HG03060 (cell line): ENCODE data around the gene TJP2.
"Not testable (repeated sequence)": the region's sequence is repeated elsewhere in the genome, so short reads cannot be mapped to it uniquely, and the experiment has no call there.

ENCODE experiments used
- ATAC-seq: cut with Tn5 transposase; IDR thresholded peaks from one replicate; pipeline ENCODE4 v1.9.1; 2021; ENCODE audit warnings: low read depth, moderate number of reproducible peaks; ENCODE audit not compliant: unreplicated experiment

The TJP2 gene

DNA sequence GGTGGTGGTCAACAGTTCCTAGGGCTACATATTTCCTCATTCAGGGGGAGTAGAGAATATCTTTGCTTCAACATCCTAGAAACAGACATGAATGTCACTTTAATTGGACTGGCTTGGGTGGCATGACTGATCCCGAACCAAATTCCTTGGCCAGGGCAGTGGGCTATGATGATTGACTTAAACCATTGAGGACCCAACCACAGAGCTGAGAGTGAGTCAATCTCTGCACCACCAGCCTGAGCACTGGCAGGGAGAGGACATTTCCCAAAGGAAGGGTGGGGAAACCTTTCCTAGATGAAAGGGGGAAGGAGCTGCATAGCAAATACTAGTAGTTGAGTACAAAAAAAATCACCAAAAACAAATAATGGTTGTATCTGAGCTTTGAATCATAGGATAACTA lies 98.1 kb downstream of the TJP2 start:
- ATAC-seq: no peak

DNA sequence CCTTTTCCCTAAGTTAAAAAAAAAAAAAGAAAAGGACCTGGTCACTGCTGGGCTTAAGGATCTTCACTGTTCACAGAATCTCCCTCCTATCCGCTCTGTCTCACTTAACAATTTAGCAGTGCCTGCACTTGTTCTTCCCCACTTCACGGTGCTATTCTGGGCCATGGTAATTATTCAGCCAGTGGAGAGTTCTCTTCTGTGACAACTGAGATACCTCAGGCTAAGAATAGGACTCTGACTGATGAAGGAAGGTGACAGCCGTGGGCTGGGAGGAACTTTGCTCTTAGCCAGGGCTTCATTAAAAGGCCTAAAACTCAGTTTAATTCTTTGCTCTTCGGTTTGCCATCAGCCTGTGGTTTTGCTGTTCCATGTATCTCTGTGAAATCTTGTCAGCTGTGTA lies 99.1 kb downstream of the TJP2 start:
- no peak for ATAC-seq

DNA sequence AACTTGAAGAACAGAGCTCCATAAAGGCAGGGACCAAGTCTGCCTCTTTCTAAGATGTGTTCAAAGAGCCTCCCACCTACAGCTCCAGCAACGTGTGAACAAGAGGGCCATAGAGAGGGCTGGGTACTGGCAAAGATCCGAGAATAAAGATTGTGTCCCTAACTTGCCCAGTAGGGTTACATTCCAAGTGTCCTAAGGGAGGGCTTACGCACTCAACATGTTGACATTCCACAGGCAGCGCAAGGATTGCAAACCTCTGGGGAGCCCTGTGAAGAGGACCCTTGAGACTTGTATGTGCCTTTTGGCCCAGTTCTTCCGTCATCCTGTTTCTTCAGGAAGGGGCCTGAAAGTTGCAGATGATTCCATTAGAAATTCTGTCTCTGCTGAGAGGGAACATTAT lies 102.7 kb downstream of the TJP2 start:
- no peak for ATAC-seq

DNA sequence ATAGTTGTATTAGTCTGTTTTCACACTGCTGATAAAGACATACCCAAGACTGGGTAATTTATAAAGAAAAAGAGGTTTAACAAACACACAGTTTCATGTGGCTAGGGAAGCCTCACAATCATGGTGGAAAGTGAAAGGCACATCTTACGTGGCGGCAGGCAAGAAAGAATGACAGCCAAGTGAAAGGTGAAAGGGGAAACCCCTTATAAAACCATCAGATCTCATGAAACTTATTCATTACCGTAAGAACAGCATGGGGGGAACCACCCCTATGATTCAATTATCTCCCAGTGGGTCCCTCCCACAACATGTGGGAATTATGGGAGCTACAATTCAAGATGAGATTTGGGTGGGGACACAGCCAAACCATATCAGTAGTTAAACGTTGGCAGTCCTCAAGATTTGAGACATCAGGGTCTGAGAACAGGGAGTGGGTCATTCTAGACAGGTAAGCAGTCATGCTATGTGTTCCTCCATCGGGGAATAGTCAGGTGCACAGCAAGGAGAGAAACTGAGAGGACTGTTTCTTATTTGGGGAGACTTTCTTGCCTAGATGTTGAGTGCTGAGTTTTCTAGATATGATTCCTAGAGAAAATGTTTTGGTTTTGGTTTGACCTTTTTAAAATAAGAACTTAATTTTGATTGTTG lies 105.1 kb downstream of the TJP2 start:
- no peak for ATAC-seq

DNA sequence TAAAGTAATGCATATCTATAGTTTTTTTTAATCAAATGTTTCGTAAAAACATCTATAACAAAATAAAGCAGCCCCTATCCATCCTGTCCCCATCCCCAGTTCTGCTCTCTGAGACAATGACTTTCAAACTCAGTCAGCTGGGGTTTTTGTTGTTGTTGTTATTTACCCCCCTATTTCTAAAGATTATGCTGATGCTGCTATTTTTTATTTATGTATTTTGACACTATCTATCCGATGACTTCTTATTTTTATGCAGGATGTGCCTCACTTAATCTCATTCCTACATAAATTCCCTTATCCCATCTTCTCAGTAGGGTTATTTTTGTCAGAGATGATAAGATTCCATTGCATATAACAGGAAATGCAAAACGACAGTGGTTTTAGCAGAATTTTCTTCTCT lies 105.7 kb downstream of the TJP2 start:
- ATAC-seq: no peak

DNA sequence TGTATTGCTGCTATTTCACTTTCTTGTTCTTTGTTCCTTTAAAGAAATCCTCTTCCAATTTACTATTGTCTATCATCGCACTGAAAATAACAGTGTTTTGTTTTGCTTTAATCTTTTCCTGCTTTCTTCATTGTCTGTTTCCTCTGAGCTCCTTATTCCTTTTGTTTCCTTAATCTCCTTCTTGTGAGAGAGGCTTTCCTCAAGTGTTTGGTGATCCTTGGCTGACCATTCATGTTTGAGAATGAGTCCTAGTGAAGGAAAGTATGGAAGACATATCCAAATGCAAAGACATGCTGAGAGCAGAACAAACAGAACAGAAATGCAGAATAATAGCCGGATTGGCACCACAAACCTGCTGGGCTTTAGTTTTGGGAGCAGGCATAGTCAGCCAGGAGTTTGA lies 108.9 kb downstream of the TJP2 start:
- no peak for ATAC-seq

DNA sequence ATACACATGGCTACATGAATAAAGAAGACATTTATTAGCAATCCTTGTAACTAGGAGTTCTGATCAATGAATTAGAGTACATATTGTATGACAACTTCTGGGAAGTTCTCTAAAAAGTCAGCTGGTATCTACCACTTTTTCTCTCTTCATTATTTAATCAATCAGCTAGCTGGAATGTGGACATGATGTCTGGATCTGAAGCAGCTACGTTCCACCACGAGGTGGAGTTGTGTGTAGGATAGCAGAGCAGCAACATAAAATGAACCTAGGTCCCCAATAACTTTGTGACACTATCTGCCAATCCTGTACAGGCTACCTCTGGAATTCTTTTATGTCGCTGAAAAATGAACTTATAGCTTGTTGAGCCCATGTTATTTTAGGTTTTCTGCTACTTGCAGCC lies 118.0 kb downstream of the TJP2 start:
- no peak for ATAC-seq

DNA sequence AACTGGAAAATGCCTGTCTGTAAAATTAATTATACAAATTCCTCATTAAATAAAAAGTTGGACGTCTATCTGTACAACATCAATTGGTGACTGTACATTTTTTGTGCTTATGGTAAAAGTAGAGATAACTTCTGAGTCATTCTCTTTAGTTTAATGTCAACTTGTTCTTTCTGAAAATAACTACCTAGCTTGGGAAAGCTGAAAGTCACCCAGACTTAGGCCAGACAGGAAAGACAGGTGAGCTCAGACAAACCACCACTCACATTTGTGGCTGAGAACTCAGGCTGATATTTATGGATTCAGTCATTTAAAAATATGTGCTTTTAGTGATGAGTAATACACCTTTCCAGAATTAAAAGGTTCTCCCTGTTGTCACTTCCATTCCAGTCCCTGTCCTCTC lies 119.1 kb downstream of the TJP2 start:
- ATAC-seq: no peak

DNA sequence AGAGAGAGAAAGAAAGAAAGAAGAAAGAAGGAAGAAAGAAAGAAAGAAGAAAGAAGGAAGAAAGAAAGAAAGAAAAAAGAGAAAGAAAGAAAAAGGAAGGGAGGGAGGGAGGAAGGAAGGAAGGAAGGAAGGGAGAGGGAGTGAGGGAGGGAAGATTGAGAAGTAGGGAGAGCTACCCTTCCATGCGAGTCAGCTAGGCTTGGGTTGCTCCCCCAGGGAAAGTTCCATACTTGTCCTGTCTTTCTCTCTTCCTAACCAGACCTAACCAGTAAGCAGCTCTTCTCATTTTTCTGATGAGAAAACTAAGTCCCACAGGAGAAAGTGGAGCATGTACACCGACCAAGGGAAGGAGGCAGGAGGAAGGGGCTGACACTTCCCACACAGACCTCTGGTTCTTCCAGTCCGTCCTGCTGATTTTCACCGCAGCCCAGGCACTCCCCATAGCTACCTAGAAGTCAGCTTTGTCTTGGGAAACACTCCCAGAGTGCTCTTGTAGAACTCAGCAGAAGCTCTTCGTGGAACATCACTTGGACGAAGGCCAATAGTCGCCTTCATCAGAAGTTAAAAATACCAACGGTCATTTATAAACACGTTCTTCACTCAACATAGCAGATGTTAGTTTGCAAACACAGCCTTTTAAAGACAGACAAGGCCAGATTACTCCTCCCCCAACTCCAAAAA lies 121.9 kb downstream of the TJP2 start:
- ATAC-seq: no peak

DNA sequence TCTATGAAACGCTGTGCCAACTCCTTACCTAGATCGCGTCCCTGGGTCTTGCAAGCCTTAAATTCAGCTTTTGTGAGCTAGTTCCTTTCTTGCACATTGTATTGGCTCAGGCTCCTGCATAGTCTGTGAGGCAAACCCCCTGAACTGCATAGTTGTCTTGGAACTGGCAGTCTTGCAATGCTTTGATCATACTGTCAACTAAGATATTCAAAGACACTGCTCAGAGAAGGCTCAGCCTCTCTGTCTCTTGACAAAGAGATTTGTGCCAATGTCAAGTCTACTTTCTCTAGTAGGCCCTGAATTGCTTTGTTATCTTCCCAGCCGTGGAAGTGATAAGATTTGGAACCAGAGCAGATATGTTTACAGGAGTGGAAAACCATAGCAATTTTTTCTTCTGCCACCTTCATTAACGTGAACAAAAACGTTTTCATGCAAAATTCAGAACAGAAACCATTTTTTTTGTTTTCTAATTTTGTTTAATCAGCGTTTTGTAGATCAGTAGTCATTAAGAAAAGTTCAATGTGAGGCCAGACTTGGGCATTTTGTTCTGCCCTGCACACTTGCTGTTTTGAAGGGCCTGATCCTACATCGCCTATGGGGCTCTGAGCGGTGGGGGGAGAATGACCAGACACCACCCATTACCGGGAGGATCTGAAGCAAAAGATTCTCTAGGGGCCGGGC lies 123.4 kb downstream of the TJP2 start:
- ATAC-seq: no peak

DNA sequence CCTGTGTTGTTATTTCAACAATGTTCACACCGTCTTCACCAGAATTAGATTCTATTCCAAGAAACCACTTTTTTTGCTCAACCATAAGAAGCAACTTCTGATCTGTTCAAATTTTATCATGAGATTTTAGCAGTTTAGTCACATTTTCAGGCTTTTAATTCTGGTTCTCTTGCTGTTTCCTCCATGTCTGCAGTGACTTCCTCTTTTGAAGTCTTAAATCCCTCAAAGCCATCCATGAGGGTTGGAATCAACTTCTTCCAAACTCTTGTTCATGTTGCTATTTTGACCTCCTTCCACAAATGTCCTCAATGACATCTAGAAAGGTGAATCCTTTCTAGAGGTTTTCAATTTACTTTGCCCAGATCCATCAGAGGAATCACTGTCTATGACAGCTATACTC lies 125.2 kb downstream of the TJP2 start:
- ATAC-seq: no peak

DNA sequence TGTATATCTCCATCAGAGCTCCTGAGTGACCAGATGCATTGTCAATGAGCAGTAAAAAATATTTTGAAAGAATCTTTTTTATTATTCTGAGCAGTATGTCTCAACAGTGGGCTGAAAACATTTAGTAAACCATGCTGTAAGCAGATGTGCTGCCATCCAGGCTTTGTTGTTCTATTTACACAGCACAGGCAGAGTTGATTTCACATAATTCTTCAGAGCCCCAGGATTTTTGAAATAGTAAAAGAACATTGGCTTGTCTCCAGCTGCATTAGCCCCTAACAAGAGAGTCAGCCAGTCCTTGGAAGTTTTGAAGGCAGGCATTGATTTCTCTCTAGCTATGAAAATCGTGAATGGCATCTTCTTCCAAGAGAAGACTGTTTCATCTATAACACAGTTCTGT lies 125.7 kb downstream of the TJP2 start:
- ATAC-seq: no peak

DNA sequence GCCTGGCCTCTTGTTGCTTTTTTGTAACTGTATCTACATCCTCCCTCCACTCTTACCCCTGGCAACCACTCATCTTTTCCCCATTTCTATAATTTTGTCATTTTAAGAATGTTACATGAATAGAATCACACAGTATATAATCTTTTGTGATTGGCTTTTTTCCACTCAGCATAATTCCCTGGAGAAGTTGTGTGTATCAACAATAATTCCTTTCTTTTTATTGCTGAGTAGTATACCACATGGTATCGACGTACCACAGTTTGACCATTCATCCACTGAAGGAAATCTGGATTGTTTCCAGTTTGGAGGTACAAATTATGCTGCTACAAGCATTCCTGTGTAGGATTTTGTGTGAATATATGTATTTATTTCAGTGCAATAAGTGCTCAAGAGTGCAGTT lies 129.3 kb downstream of the TJP2 start:
- no peak for ATAC-seq

DNA sequence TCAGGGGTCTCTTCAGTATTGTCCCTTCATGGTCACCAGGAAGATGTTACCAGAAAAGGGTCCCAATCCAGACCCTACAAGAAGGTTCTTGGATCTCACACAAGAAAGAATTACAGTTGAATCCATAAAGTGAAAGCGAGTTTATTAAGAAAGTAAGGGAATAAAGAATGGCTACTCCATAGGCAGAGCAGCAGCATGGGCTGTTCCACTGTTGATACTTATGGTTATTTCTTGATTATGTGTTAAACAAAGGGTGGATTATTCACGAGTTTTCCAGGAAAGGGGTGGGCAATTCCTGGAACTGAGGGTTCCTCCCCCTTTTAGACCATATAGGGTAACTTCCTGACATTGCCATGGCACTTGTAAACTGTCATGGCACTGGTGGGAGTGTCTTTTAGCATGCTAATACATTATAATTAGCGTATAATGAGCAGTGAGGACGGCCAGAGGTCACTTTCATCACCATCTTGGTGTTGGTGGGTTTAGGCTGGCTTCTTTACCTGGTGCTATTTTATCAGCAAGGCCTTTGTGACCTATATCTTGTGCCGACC lies 132.9 kb downstream of the TJP2 start:
- ATAC-seq: not testable (repeated sequence)

DNA sequence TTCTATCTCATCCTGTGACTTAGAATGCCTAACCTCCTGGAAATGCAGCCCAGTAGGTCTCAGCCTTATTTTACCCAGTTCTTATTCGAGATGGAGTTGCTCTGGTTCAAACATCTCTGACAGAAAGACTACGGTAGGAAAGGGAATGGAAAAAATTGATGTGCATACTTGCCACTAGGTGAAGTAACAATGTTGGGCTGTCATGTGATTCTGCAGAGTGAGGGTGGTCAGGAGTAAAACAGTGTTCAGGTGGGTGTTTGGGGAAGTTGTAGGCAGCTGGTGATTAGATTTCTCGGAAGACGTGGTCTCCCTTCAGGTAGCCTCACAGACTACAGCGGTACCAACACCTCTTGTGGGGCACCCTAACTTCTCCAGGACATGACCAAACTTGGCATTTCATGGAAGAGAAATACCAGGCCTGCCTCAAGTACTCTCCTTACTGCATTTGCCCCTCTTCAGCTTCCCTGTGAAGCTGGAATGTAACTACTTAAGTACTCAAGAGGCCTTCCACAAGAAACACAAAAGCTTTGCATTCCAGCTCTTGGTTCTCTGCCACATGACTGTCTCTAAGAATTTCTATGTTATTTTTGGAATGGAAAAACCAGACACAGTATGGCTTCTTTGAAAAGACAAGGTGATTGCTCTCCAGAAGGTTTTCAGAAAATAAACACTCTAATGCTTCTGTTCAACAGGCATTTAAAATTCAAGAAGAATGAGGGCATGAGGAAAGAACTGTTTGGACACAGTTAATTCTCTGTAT lies 133.5 kb downstream of the TJP2 start:
- ATAC-seq: no peak

DNA sequence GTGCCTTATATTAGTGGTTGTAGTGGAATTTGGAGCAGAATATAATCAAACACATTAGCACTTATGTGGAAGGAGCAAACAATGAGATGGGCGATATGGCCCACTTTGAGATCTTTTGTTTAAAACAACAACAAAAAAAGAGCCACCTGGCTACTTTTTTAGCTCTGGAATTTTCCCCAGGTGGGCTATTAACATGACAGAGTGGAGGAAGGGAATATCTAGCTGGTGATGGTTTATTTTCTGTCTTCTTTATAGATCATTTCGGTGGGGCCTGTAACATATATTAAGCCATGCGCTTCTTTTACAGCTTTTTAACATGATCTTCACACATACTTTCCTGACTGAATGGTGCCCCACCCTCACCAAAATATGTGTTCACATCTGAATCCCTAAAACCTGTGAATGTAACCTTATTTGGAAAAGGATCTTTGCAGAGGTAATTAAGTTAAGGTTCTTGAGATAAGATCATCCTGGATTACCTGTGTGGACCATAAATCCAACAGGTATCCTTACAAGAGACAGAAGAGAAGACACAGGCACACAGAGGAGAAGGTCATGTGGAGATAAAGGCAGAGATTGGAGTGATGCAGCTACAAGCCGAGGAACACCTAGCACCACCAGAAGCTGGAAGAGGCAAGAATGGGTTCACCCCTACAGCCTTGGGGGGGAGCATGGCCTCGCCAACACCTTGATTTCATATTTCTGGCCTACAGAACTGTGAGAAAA lies 134.3 kb downstream of the TJP2 start:
- no peak for ATAC-seq

DNA sequence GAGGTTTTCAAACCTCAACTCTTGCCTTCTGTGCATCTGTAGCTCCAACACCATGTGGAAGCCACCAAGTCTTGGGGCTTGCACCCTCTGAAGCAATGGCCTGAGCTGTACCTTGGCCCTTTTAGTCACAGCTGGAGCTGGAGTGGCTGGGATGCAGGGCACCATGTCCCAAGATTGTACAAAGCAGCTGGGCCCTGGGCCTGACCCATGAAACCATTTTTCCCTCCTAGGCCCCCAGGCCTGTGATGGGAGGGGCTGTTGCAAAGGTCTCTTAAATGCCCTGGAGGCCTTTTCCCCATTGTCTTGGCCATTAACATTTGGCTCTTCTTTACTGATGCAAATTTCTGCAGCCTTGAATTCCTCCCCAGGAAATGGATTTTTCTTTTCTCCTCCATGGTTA lies 139.1 kb downstream of the TJP2 start:
- ATAC-seq: no peak

DNA sequence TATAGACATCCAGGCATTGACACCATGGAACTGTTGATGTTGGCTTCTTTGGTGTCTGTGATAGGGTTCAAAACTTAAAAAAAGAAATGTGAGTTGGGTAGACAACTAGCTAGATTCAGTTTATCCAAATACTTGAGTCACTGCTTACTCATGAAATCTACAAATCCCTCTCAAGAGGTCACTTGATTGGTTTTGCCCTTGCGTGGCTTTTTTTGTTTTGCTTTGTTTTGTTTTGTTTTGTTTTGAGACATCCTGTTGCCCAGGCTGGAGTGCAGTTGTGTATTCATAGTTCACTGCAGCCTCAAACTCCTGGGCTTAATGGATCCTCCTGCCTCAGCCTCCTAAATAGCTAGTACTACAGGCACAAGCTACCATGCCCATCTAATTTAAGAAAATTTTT lies 140.5 kb downstream of the TJP2 start:
- no peak for ATAC-seq

DNA sequence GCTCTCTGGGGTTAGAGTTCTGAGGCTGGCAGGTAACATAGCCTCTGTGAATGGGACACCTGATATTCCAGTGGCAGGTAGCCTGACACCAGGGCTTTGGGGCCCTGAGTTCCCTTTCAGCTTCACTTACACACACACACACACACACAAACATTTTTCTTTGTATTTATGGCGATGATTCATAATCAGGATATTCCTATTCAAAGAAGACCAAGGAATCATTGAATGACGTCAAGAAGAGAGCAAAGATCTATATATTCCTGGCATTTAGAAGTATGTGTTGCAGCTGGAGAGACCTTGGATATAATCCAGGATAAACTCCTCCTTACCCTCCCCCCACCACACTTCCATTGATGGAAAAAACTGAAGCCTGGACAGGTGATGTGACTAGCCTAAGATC lies 143.0 kb downstream of the TJP2 start:
- no peak for ATAC-seq

DNA sequence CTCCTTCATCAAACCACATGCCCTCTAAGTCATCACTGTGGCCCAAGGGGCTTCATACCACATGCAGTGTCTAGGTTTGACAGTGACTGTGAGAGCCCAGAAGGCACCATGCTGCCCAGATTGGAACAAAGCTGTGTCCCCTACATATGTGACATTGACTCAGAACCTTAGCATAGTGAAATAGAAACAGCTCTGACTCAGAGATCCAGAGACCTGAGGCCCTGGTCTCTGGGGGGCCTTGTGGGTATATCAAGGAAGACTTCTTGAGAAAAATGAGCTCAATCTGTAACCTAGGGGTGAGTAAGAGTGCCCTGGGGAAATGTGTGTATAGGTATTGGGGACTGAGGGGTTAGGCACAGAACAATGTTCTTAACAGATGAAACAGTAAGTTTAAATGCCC lies 143.8 kb downstream of the TJP2 start:
- ATAC-seq: peak; percentile 95
